ENCODE results near the gene CALY.

The CALY gene

GRCh38 chr10:133327651-133328357 lies 8.9 kb downstream of the CALY start:
- no peak overlapping the region for H2BK120ac ChIP-seq (ENCODE audit: low read depth, low read length)
- peak overlapping the region in 1 of 2 experiments; percentile 69 for H3K14ac ChIP-seq (ENCODE audit: low read length in 2 of 2)
- H4K91ac ChIP-seq (ENCODE audit: low read length) = no peak overlapping the region
- H3K4me2 ChIP-seq (ENCODE audit: low read length, poor library complexity, severe bottlenecking) = peak overlapping the region; percentile 19
- H3K27me3 ChIP-seq (ENCODE audit: control insufficient read depth in 1 of 2, insufficient read depth in 1 of 2, low read length in 2 of 2) = peaks cover 11 to 76% of the 10 kb centered on the region in 2 experiments
- H3K18ac ChIP-seq (ENCODE audit: low read depth in 1 of 2, low read length in 2 of 2) = no peak overlapping the region
- WGBS = 59% methylated on average over 10 of the region's 12 CpGs
- no peak overlapping the region for H2BK12ac ChIP-seq (ENCODE audit: low read length in 2 of 2)
- no peak overlapping the region for H3K23ac ChIP-seq (ENCODE audit: low read length in 2 of 2)
- no peak overlapping the region for H2BK5ac ChIP-seq (ENCODE audit: low read depth, low read length, poor library complexity, severe bottlenecking)
- H2BK15ac ChIP-seq (ENCODE audit: low read depth, poor library complexity, severe bottlenecking) = no peak overlapping the region
- peak overlapping the region; percentile 24 for H3K27ac ChIP-seq (ENCODE audit: low read length, poor library complexity, severe bottlenecking)
- no peak for DNase-seq
- H2AK5ac ChIP-seq (ENCODE audit: low read length, severe bottlenecking) = peak overlapping the region; percentile 97
- H2AFZ ChIP-seq (ENCODE audit: low read depth, low read length) = no peak overlapping the region
- no peak overlapping the region for H4K8ac ChIP-seq (ENCODE audit: low read length)
- no peaks in the 10 kb centered on the region for H3K9me3 ChIP-seq (ENCODE audit: control insufficient read depth, low read length)
- no peaks in the 10 kb centered on the region for H3K79me1 ChIP-seq (replicated peaks; ENCODE audit: low read length, poor library complexity, severe bottlenecking)
- no peak overlapping the region for H3K4ac ChIP-seq (ENCODE audit: low read depth in 1 of 2, low read length in 2 of 2)
- peaks cover 0 to 4% of the 10 kb centered on the region in 2 experiments for H3K36me3 ChIP-seq (ENCODE audit: control insufficient read depth in 1 of 2, insufficient read depth in 2 of 2, low read depth in 1 of 2, low read length in 2 of 2)
- peaks cover 47% of the 10 kb centered on the region for H3K4me1 ChIP-seq (ENCODE audit: control insufficient read depth, insufficient read depth, low read depth, low read length)
- H3K4me3 ChIP-seq (ENCODE audit: insufficient read depth in 1 of 2, low read depth in 1 of 2, low read length in 2 of 2) = no peak overlapping the region
- H3K9ac ChIP-seq (ENCODE audit: low read length) = no peak overlapping the region

DNA sequence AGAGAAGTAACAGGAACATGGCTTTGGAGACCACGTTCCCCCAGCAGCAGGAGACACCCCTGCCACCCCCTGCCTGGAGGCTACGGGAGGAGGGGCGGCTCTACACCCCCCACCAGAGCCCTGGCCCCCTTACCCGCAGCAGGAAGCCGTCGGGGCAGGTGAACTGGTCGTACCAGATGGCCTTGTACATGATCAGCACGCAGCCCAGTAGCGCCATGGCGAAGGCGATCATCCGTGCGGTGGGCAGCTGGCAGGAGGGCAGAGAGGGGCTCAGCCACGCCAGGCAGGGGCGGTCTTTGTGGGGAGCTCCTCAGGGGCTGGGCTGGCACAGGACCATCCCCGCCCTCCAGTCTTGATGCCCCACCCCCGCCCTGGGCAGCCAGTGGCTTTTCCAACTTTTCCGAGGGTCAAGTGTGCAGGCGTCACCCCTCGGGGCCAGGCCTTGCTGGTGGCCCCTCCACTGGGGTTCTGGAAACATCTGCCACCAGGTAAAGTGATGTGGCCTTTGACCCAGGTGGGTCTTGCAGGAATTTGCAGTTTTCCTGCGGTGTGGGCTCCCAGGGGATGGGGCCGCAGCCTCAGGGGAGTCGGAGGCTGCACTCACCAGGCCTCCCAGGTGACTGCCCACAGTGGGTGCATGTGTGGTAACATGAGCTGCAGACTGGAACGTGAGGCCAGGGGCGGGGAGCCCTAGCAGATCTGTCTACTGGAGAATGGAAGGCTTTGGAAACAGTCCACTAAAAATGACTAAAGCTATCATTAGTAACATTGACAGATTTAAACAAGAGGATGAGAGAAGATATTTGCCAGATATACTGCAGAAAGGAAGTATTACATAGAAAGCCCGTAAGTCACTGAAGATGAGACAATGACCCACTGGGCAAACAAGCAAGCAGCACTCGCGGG lies 9.7 kb downstream of the CALY start:
- H3K14ac ChIP-seq (ENCODE audit: low read length in 2 of 2) = no peak overlapping the region
- H2AK5ac ChIP-seq (ENCODE audit: low read length, severe bottlenecking) = peak overlapping the region; percentile 68
- no peak overlapping the region for H2BK120ac ChIP-seq (ENCODE audit: low read depth, low read length)
- H2BK5ac ChIP-seq (ENCODE audit: low read depth, low read length, poor library complexity, severe bottlenecking) = no peak overlapping the region
- 73% methylated on average over 26 of the region's 28 CpGs for WGBS
- H3K4me3 ChIP-seq (ENCODE audit: insufficient read depth in 1 of 2, low read depth in 1 of 2, low read length in 2 of 2) = no peak overlapping the region
- peak overlapping the region; percentile 2 for H4K91ac ChIP-seq (ENCODE audit: low read length)
- DNase-seq = no peak
- H3K27ac ChIP-seq (ENCODE audit: low read length, poor library complexity, severe bottlenecking) = peak overlapping the region; percentile 13
- no peak overlapping the region for H3K23ac ChIP-seq (ENCODE audit: low read length in 2 of 2)
- H3K36me3 ChIP-seq (ENCODE audit: control insufficient read depth in 1 of 2, insufficient read depth in 2 of 2, low read depth in 1 of 2, low read length in 2 of 2) = peaks cover 0 to 4% of the 10 kb centered on the region in 2 experiments
- peaks cover 4 to 69% of the 10 kb centered on the region in 2 experiments for H3K27me3 ChIP-seq (ENCODE audit: control insufficient read depth in 1 of 2, insufficient read depth in 1 of 2, low read length in 2 of 2)
- H2AFZ ChIP-seq (ENCODE audit: low read depth, low read length) = no peak overlapping the region
- H3K4ac ChIP-seq (ENCODE audit: low read depth in 1 of 2, low read length in 2 of 2) = no peak overlapping the region
- no peaks in the 10 kb centered on the region for H3K9me3 ChIP-seq (ENCODE audit: control insufficient read depth, low read length)
- H3K4me2 ChIP-seq (ENCODE audit: low read length, poor library complexity, severe bottlenecking) = peak overlapping the region; percentile 19
- no peak overlapping the region for H3K9ac ChIP-seq (ENCODE audit: low read length)
- no peak overlapping the region for H2BK12ac ChIP-seq (ENCODE audit: low read length in 2 of 2)
- no peak overlapping the region for H2BK15ac ChIP-seq (ENCODE audit: low read depth, poor library complexity, severe bottlenecking)
- no peak overlapping the region for H4K8ac ChIP-seq (ENCODE audit: low read length)
- H3K4me1 ChIP-seq (ENCODE audit: control insufficient read depth, insufficient read depth, low read depth, low read length) = peaks cover 47% of the 10 kb centered on the region
- no peaks in the 10 kb centered on the region for H3K79me1 ChIP-seq (replicated peaks; ENCODE audit: low read length, poor library complexity, severe bottlenecking)
- no peak overlapping the region for H3K18ac ChIP-seq (ENCODE audit: low read depth in 1 of 2, low read length in 2 of 2)

- Histone ChIP-seq H4K8ac (ENCODE audit: low read length) (peak overlapping the region; percentile 95), H3K14ac (ENCODE audit: low read length in 2 of 2) (peak overlapping the region in 1 of 2 experiments; percentile 61), H3K36me3 (ENCODE audit: control insufficient read depth in 1 of 2, insufficient read depth in 2 of 2, low read depth in 1 of 2, low read length in 2 of 2) (peaks cover 0 to 4% of the 10 kb centered on the region in 2 experiments), H3K23ac (ENCODE audit: low read length in 2 of 2) (no peak overlapping the region), H3K9ac (ENCODE audit: low read length) (no peak overlapping the region), H4K91ac (ENCODE audit: low read length) (peak overlapping the region; percentile 75), H3K27me3 (ENCODE audit: control insufficient read depth in 1 of 2, insufficient read depth in 1 of 2, low read length in 2 of 2) (peaks cover 0 to 60% of the 10 kb centered on the region in 2 experiments), H2BK12ac (ENCODE audit: low read length in 2 of 2) (peak overlapping the region in 1 of 2 experiments; percentile 55), H3K4me1 (ENCODE audit: control insufficient read depth, insufficient read depth, low read depth, low read length) (peaks cover 47% of the 10 kb centered on the region), H3K4ac (ENCODE audit: low read depth in 1 of 2, low read length in 2 of 2) (peak overlapping the region in 1 of 2 experiments; percentile 81), H3K27ac (ENCODE audit: low read length, poor library complexity, severe bottlenecking) (no peak overlapping the region), H3K18ac (ENCODE audit: low read depth in 1 of 2, low read length in 2 of 2) (peak overlapping the region in 1 of 2 experiments; percentile 77), H2BK120ac (ENCODE audit: low read depth, low read length) (peak overlapping the region; percentile 61), H2AFZ (ENCODE audit: low read depth, low read length) (peak overlapping the region; percentile 76), H3K4me3 (ENCODE audit: insufficient read depth in 1 of 2, low read depth in 1 of 2, low read length in 2 of 2) (peak overlapping the region; percentile 47 to 76), H3K4me2 (ENCODE audit: low read length, poor library complexity, severe bottlenecking) (peak overlapping the region; percentile 79), H2BK5ac (ENCODE audit: low read depth, low read length, poor library complexity, severe bottlenecking) (peak overlapping the region; percentile 71), H2AK5ac (ENCODE audit: low read length, severe bottlenecking) (peak overlapping the region; percentile 84), H3K9me3 (ENCODE audit: control insufficient read depth, low read length) (no peaks in the 10 kb centered on the region), H3K79me1 (replicated peaks; ENCODE audit: low read length, poor library complexity, severe bottlenecking) (no peaks in the 10 kb centered on the region), H2BK15ac (ENCODE audit: low read depth, poor library complexity, severe bottlenecking) (peak overlapping the region; percentile 90)
- 15% methylated on average over 4 of the region's 9 CpGs for WGBS
- no peak for DNase-seq
These were observed 10.5 kb downstream of the CALY start for GRCh38 chr10:133326223-133326551.
